GM12878 (cell line): ENCODE measurements around the gene ERVFRD-1.

Source experiments
- ATF2 ChIP-seq: IDR thresholded peaks from 2 replicates; pipeline ENCODE4 v1.6.1; 2012; ENCODE audit warnings: low read length, inconsistent platforms
- CREB1 ChIP-seq: IDR thresholded peaks from 2 replicates; pipeline ENCODE4 v1.6.1; 2012; ENCODE audit warnings: low read depth, mild to moderate bottlenecking, inconsistent platforms
- CREM ChIP-seq: IDR thresholded peaks from 2 replicates; pipeline ENCODE4 v1.6.1; 2014; ENCODE audit warnings: antibody characterized with exemption, low read depth
- EP300 ChIP-seq, 2 experiments: fragments of 150-350 bp in 1 of 2; IDR thresholded peaks; 2 replicates each; pipeline ENCODE4 v1.6.1; 2011 to 2012; ENCODE audit warnings: low read depth in 2 of 2, low read length in 2 of 2, borderline replicate concordance in 1 of 2, improper control_type of control experiment in 1 of 2, inconsistent platforms in 1 of 2; ENCODE audit not compliant: control insufficient read depth in 1 of 2
- HDAC2 ChIP-seq: fragments of 200-600 bp; sonication (generic); IDR thresholded peaks from 2 replicates; pipeline ENCODE4 v1.6.1; 2017
- IRF5 ChIP-seq: fragments of 450-650 bp; IDR thresholded peaks from 2 replicates; pipeline ENCODE4 v1.6.1; 2017; ENCODE audit warnings: borderline replicate concordance
- REST ChIP-seq: IDR thresholded peaks from 2 replicates; pipeline ENCODE4 v1.6.1; 2012; ENCODE audit warnings: mild to moderate bottlenecking, low read depth, low read length
- SRF ChIP-seq, 2 experiments: IDR thresholded peaks; 2 replicates each; pipeline ENCODE4 v1.6.1; 2011; ENCODE audit warnings: low read depth in 2 of 2, low read length in 2 of 2, mild to moderate bottlenecking in 1 of 2, moderate library complexity in 1 of 2
- TARDBP ChIP-seq: IDR thresholded peaks from 2 replicates; pipeline ENCODE4 v1.6.1; 2016; ENCODE audit warnings: borderline replicate concordance
- YY1 ChIP-seq: IDR thresholded peaks from 2 replicates; pipeline ENCODE4 v1.6.1; 2011; ENCODE audit warnings: low read depth, mild to moderate bottlenecking, low read length
- ZNF24 ChIP-seq: fragments of 450-650 bp; IDR thresholded peaks from 2 replicates; pipeline ENCODE4 v1.6.1; 2017; ENCODE audit warnings: antibody characterized with exemption, mild to moderate bottlenecking
- TF ChIP-seq, protein P1 (sequence below), 3 experiments: IDR thresholded peaks in 2 of 3; conservative IDR thresholded peaks in 1 of 3; 2 replicates each; pipeline ENCODE4 v1.5.1; 2011; ENCODE audit warnings: low read depth in 3 of 3, low read length in 3 of 3, mild to moderate bottlenecking in 3 of 3, control low read depth in 2 of 3, moderate library complexity in 2 of 3, inconsistent platforms in 1 of 3, mixed read lengths in 1 of 3; ENCODE audit not compliant: control insufficient read depth in 2 of 3, insufficient read depth in 1 of 3; ENCODE audit errors: extremely low read depth in 1 of 3

GRCh38 chr6:11120271-11121005 lies 8.9 kb upstream of the ERVFRD-1 start:
- no peak for TF ChIP-seq EP300 (IDR thresholded peaks at IDR 0.05; ENCODE audit: borderline replicate concordance in 1 of 2, control insufficient read depth in 1 of 2, low read depth in 2 of 2, low read length in 2 of 2)
- TF ChIP-seq HDAC2 = no peak
- TF ChIP-seq SRF (IDR thresholded peaks at IDR 0.05; ENCODE audit: low read depth in 2 of 2, low read length in 2 of 2) = no peak
- TF ChIP-seq TARDBP = no peak
- no peak for TF ChIP-seq ZNF24
- TF ChIP-seq, protein P1, sequence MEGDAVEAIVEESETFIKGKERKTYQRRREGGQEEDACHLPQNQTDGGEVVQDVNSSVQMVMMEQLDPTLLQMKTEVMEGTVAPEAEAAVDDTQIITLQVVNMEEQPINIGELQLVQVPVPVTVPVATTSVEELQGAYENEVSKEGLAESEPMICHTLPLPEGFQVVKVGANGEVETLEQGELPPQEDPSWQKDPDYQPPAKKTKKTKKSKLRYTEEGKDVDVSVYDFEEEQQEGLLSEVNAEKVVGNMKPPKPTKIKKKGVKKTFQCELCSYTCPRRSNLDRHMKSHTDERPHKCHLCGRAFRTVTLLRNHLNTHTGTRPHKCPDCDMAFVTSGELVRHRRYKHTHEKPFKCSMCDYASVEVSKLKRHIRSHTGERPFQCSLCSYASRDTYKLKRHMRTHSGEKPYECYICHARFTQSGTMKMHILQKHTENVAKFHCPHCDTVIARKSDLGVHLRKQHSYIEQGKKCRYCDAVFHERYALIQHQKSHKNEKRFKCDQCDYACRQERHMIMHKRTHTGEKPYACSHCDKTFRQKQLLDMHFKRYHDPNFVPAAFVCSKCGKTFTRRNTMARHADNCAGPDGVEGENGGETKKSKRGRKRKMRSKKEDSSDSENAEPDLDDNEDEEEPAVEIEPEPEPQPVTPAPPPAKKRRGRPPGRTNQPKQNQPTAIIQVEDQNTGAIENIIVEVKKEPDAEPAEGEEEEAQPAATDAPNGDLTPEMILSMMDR (IDR thresholded peaks at IDR 0.05 in 2 of 3, conservative IDR thresholded peaks at IDR 0.05 in 1 of 3; ENCODE audit: control insufficient read depth in 2 of 3, extremely low read depth in 1 of 3, insufficient read depth in 1 of 3, low read depth in 3 of 3, low read length in 3 of 3) = no peak
- TF ChIP-seq YY1 = no peak
- TF ChIP-seq IRF5 = no peak
- TF ChIP-seq CREM = no peak
- TF ChIP-seq REST = no peak
- no peak for TF ChIP-seq ATF2
- no peak for TF ChIP-seq CREB1
